ENCODE data around the gene MRPL52.
"Not testable (repeated sequence)": the region's sequence is repeated elsewhere in the genome, so short reads cannot be mapped to it uniquely, and the experiment has no call there.

The MRPL52 gene

GRCh38 chr14:22829661-22830442, at the start of gene MRPL52:
MRPL52 (plus strand) TSS chr14:22829887; CDS start chr14:22829913, 26 bp downstream.
- H3K27me3 Mint-ChIP-seq = no peaks in the 10 kb centered on the region
- peak within 1 kb of the TSS; percentile 93 for H3K27ac Mint-ChIP-seq
- H3K4me3 Mint-ChIP-seq = peak within 1 kb of the TSS; percentile 99
- peaks cover 32% of the 10 kb centered on the region for H3K4me1 Mint-ChIP-seq
- no peaks in the 10 kb centered on the region for H3K9me3 Mint-ChIP-seq
- peaks cover 10% of the 10 kb centered on the region for H3K36me3 Mint-ChIP-seq

- Mint-ChIP-seq H3K9me3 (no peaks in the 10 kb centered on the region), H3K27ac (no peak overlapping the region), H3K4me3 (no peak overlapping the region), H3K4me1 (no peaks in the 10 kb centered on the region), H3K36me3 (no peaks in the 10 kb centered on the region), H3K27me3 (no peaks in the 10 kb centered on the region)
Observed at GRCh38 chr14:22780105-22780679, 49.5 kb upstream of the MRPL52 start.

- H3K27me3 Mint-ChIP-seq = no peaks in the 10 kb centered on the region
- no peaks in the 10 kb centered on the region for H3K4me1 Mint-ChIP-seq
- H3K27ac Mint-ChIP-seq = no peak overlapping the region
- H3K9me3 Mint-ChIP-seq = no peaks in the 10 kb centered on the region
- no peaks in the 10 kb centered on the region for H3K36me3 Mint-ChIP-seq
- H3K4me3 Mint-ChIP-seq = no peak overlapping the region
Observed at GRCh38 chr14:22780941-22781300, 48.8 kb upstream of the MRPL52 start.

GRCh38 chr14:22781301-22781991, 48.2 kb upstream of the MRPL52 start:
- Mint-ChIP-seq H3K27ac (no peak overlapping the region), H3K36me3 (no peaks in the 10 kb centered on the region), H3K4me1 (no peaks in the 10 kb centered on the region), H3K27me3 (no peaks in the 10 kb centered on the region), H3K4me3 (no peak overlapping the region), H3K9me3 (no peaks in the 10 kb centered on the region)

- no peaks in the 10 kb centered on the region for H3K27me3 Mint-ChIP-seq
- H3K36me3 Mint-ChIP-seq = no peaks in the 10 kb centered on the region
- no peaks in the 10 kb centered on the region for H3K9me3 Mint-ChIP-seq
- no peak overlapping the region for H3K27ac Mint-ChIP-seq
- no peaks in the 10 kb centered on the region for H3K4me1 Mint-ChIP-seq
- H3K4me3 Mint-ChIP-seq = no peak overlapping the region
Observed at GRCh38 chr14:22786685-22787084, 43.0 kb upstream of the MRPL52 start.

- Mint-ChIP-seq H3K27ac (no peak overlapping the region), H3K27me3 (peaks cover 1% of the 10 kb centered on the region), H3K4me3 (no peak overlapping the region), H3K4me1 (no peaks in the 10 kb centered on the region), H3K36me3 (no peaks in the 10 kb centered on the region), H3K9me3 (no peaks in the 10 kb centered on the region)
Observed at GRCh38 chr14:22791301-22791700, 38.4 kb upstream of the MRPL52 start.

GRCh38 chr14:22792158-22792557, 37.5 kb upstream of the MRPL52 start:
- no peaks in the 10 kb centered on the region for H3K36me3 Mint-ChIP-seq
- H3K27me3 Mint-ChIP-seq = peaks cover 1% of the 10 kb centered on the region
- H3K9me3 Mint-ChIP-seq = no peaks in the 10 kb centered on the region
- no peaks in the 10 kb centered on the region for H3K4me1 Mint-ChIP-seq
- no peak overlapping the region for H3K4me3 Mint-ChIP-seq
- no peak overlapping the region for H3K27ac Mint-ChIP-seq

GRCh38 chr14:22793550-22793949, 36.1 kb upstream of the MRPL52 start:
- H3K36me3 Mint-ChIP-seq, H3K9me3 Mint-ChIP-seq, H3K4me3 Mint-ChIP-seq, H3K27ac Mint-ChIP-seq, H3K4me1 Mint-ChIP-seq, H3K27me3 Mint-ChIP-seq: not testable (repeated sequence)

- Mint-ChIP-seq H3K4me1 (no peaks in the 10 kb centered on the region), H3K9me3 (no peaks in the 10 kb centered on the region), H3K36me3 (no peaks in the 10 kb centered on the region), H3K27ac (peak overlapping the region; percentile 55), H3K27me3 (peaks cover 1% of the 10 kb centered on the region), H3K4me3 (no peak overlapping the region)
Observed at GRCh38 chr14:22793976-22794375, 35.7 kb upstream of the MRPL52 start.

- H3K4me3 Mint-ChIP-seq = no peak overlapping the region
- no peaks in the 10 kb centered on the region for H3K4me1 Mint-ChIP-seq
- no peaks in the 10 kb centered on the region for H3K36me3 Mint-ChIP-seq
- peaks cover 1% of the 10 kb centered on the region for H3K27me3 Mint-ChIP-seq
- H3K27ac Mint-ChIP-seq = no peak overlapping the region
- H3K9me3 Mint-ChIP-seq = no peaks in the 10 kb centered on the region
Observed at GRCh38 chr14:22794551-22794951, 35.1 kb upstream of the MRPL52 start.

GRCh38 chr14:22796087-22796707, 33.5 kb upstream of the MRPL52 start:
- Mint-ChIP-seq H3K27me3 (peaks cover 1% of the 10 kb centered on the region), H3K4me1 (no peaks in the 10 kb centered on the region), H3K27ac (no peak overlapping the region)

GRCh38 chr14:22797017-22797917, 32.4 kb upstream of the MRPL52 start:
- no peak overlapping the region for H3K27ac Mint-ChIP-seq
- no peaks in the 10 kb centered on the region for H3K9me3 Mint-ChIP-seq
- H3K4me1 Mint-ChIP-seq = no peaks in the 10 kb centered on the region
- H3K4me3 Mint-ChIP-seq = no peak overlapping the region
- H3K36me3 Mint-ChIP-seq = no peaks in the 10 kb centered on the region
- peaks cover 3% of the 10 kb centered on the region for H3K27me3 Mint-ChIP-seq

More at GRCh38 chr14:22796087-22796707, 33.5 kb upstream of the MRPL52 start:
- Mint-ChIP-seq H3K4me3 (no peak overlapping the region), H3K9me3 (no peaks in the 10 kb centered on the region), H3K36me3 (no peaks in the 10 kb centered on the region)

GRCh38 chr14:22798528-22798927, 31.2 kb upstream of the MRPL52 start:
- no peak overlapping the region for H3K4me3 Mint-ChIP-seq
- no peak overlapping the region for H3K27ac Mint-ChIP-seq
- H3K36me3 Mint-ChIP-seq = no peaks in the 10 kb centered on the region
- no peaks in the 10 kb centered on the region for H3K9me3 Mint-ChIP-seq
- H3K4me1 Mint-ChIP-seq = no peaks in the 10 kb centered on the region
- H3K27me3 Mint-ChIP-seq = peaks cover 3% of the 10 kb centered on the region

- no peak overlapping the region for H3K4me3 Mint-ChIP-seq
- no peaks in the 10 kb centered on the region for H3K4me1 Mint-ChIP-seq
- no peaks in the 10 kb centered on the region for H3K36me3 Mint-ChIP-seq
- peaks cover 3% of the 10 kb centered on the region for H3K27me3 Mint-ChIP-seq
- H3K9me3 Mint-ChIP-seq = no peaks in the 10 kb centered on the region
- no peak overlapping the region for H3K27ac Mint-ChIP-seq
Observed at GRCh38 chr14:22800346-22800745, 29.3 kb upstream of the MRPL52 start.

GRCh38 chr14:22801716-22802115, 28.0 kb upstream of the MRPL52 start:
- Mint-ChIP-seq H3K9me3 (no peaks in the 10 kb centered on the region), H3K27ac (no peak overlapping the region), H3K4me1 (no peaks in the 10 kb centered on the region), H3K36me3 (no peaks in the 10 kb centered on the region), H3K4me3 (no peak overlapping the region), H3K27me3 (peaks cover 2% of the 10 kb centered on the region)
